Cardiac muscle cell (in vitro differentiated cells and primary cell): ENCODE measurements around the gene NCAPD2. TPM values are rescaled to one million over a fixed set of nuclear protein-coding genes. Genes with fewer than 3 reads are reported as not detected.

Experiments used
- DNase-seq, 2 donors: peaks; one replicate each; pipeline versions ENCODE4 v3.0.0 to v3.0.0-alpha.2; 2010 to 2017; ENCODE audit warnings: low read depth in 1 of 2, low spot score in 1 of 2
- H3K27ac ChIP-seq: fragments of 200-600 bp; sonication (generic); 2 replicates; pipeline ENCODE4 v1.5.1; 2016
- H3K27me3 ChIP-seq: fragments of 200-600 bp; sonication (generic); 2 replicates; pipeline ENCODE4 v1.6.0; 2016; ENCODE audit warnings: control low read depth
- H3K36me3 ChIP-seq: fragments of 200-600 bp; sonication (generic); 2 replicates; pipeline ENCODE4 v1.5.1; 2016; ENCODE audit warnings: control low read depth
- H3K4me1 ChIP-seq: fragments of 200-600 bp; sonication (generic); 2 replicates; pipeline ENCODE4 v1.8.1; 2017; ENCODE audit warnings: low read depth, mild to moderate bottlenecking, mixed run types
- H3K4me3 ChIP-seq: fragments of 200-600 bp; sonication (generic); 2 replicates; pipeline ENCODE4 v1.5.1; 2016; ENCODE audit warnings: mild to moderate bottlenecking
- H3K9me3 ChIP-seq: fragments of 200-600 bp; sonication (generic); 2 replicates; pipeline ENCODE4 v1.5.1; 2017; ENCODE audit warnings: low read depth, mild to moderate bottlenecking, control low read depth
- polyA plus RNA-seq: library from polyadenylated mRNA; unstranded; fragments of >200 nt; fragmentation: Nextera tagmentation; extraction: Ambion mirVana; gene quantifications from 2 replicates; pipeline ENCODE4 v1.2.1, GENCODE V29; 2016
- total RNA-seq: library from RNA; depleted of rRNA; stranded (reverse); fragments of >200 nt; gene quantifications from 2 replicates; pipeline ENCODE4 v1.2.3, GENCODE V29; 2016
- TF ChIP-seq, protein P1 (sequence below): IDR thresholded peaks from 2 replicates; pipeline ENCODE4 v1.5.1; 2012; ENCODE audit warnings: low read depth, mild to moderate bottlenecking, low read length

Gene NCAPD2
- total and polyA plus RNA-seq, 2 experiments from 2014 or later: 20.2 to 134 TPM

DNA sequence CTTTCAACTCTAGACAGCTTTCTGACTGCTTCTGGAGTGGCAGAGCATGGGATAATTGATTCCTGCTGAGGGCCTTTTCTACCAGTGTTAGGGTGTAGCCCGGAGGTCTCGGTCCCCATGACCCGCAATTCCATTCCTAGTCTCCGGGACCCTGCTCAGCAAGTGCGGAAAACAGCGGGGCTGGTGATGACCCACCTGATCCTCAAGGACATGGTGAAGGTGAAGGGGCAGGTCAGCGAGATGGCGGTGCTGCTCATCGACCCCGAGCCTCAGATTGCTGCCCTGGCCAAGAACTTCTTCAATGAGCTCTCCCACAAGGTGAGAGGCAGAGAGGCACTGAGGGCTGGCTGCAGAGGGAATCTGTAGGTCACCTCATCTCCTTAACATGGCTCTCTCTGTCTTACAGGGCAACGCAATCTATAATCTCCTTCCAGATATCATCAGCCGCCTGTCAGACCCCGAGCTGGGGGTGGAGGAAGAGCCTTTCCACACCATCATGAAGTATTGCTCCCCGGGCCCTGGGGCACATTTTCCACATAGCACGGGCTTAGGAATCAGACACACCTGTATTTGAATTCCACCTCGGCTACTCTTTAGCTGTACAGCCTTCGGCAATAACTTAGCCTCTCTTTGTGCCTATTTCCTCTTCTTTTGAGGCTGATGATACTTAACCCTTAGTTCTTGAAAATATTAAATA is 34.8 kb downstream of the NCAPD2 start:
- no peak overlapping the region for H3K4me3 ChIP-seq
- peak overlapping the region; percentile 32 for H3K27ac ChIP-seq
- H3K27me3 ChIP-seq: no peaks in the 10 kb centered on the region
- DNase-seq: no peak
- no peaks in the 10 kb centered on the region for H3K9me3 ChIP-seq
- TF ChIP-seq, protein P1, sequence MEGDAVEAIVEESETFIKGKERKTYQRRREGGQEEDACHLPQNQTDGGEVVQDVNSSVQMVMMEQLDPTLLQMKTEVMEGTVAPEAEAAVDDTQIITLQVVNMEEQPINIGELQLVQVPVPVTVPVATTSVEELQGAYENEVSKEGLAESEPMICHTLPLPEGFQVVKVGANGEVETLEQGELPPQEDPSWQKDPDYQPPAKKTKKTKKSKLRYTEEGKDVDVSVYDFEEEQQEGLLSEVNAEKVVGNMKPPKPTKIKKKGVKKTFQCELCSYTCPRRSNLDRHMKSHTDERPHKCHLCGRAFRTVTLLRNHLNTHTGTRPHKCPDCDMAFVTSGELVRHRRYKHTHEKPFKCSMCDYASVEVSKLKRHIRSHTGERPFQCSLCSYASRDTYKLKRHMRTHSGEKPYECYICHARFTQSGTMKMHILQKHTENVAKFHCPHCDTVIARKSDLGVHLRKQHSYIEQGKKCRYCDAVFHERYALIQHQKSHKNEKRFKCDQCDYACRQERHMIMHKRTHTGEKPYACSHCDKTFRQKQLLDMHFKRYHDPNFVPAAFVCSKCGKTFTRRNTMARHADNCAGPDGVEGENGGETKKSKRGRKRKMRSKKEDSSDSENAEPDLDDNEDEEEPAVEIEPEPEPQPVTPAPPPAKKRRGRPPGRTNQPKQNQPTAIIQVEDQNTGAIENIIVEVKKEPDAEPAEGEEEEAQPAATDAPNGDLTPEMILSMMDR: no peak
- H3K4me1 ChIP-seq: peaks cover 15% of the 10 kb centered on the region
- H3K36me3 ChIP-seq: peaks cover 67% of the 10 kb centered on the region

DNA sequence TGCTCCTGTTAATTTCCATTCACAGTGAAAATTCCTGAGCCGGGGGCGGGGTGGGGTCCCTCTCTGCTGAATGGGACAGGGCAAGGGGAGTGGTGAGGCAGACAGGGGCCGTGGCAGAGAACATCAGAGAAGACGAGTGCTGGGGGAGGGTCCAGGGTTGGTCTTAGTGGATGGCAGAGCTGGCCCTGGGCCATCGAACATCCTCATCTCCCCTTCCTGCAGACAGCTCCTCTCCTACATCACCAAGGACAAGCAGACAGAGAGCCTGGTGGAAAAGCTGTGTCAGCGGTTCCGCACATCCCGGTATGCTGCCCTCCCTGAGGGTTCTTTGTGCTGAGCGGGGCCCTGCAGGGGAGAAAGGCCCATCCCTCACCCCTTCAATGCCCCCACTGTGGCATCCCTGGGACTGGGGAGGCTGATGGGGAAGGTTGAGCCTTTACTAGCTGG is 35.4 kb downstream of the NCAPD2 start:
- H3K36me3 ChIP-seq: peaks cover 63% of the 10 kb centered on the region
- H3K4me3 ChIP-seq: no peak overlapping the region
- no peaks in the 10 kb centered on the region for H3K9me3 ChIP-seq
- H3K4me1 ChIP-seq: peaks cover 15% of the 10 kb centered on the region
- H3K27ac ChIP-seq: peak overlapping the region; percentile 28
- no peak for DNase-seq
- TF ChIP-seq, protein P1: no peak
- H3K27me3 ChIP-seq: no peaks in the 10 kb centered on the region

DNA sequence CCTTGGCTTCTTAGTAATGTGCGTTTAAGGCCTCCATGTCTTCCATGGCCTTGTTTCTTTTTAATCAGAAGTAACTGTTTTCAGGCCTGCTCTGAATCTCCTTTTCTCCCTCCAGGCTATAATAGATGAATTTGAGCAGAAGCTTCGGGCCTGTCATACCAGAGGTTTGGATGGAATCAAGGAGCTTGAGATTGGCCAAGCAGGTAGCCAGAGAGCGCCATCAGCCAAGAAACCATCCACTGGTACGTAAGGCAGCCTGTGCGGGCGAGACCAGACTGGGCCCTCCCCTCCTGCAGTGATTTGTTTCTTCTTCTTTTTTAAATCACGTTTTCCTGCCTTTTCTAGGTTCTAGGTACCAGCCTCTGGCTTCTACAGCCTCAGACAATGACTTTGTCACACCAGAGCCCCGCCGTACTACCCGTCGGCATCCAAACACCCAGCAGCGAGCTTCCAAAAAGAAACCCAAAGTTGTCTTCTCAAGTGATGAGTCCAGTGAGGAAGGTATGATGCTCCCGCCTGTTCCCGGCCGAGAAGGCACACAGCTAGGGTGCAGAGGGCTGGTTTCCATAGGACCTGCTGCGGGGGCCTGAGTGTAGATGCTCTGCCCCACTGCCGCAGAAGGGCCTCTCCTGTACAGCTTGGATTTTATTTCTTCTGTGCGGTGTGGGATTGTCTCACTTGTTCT is 36.8 kb downstream of the NCAPD2 start:
- no peaks in the 10 kb centered on the region for H3K9me3 ChIP-seq
- no peaks in the 10 kb centered on the region for H3K27me3 ChIP-seq
- H3K36me3 ChIP-seq: peaks cover 52% of the 10 kb centered on the region
- TF ChIP-seq, protein P1: no peak
- peak overlapping the region; percentile 84 for H3K27ac ChIP-seq
- peaks cover 15% of the 10 kb centered on the region for H3K4me1 ChIP-seq
- H3K4me3 ChIP-seq: no peak overlapping the region
- no peak for DNase-seq

DNA sequence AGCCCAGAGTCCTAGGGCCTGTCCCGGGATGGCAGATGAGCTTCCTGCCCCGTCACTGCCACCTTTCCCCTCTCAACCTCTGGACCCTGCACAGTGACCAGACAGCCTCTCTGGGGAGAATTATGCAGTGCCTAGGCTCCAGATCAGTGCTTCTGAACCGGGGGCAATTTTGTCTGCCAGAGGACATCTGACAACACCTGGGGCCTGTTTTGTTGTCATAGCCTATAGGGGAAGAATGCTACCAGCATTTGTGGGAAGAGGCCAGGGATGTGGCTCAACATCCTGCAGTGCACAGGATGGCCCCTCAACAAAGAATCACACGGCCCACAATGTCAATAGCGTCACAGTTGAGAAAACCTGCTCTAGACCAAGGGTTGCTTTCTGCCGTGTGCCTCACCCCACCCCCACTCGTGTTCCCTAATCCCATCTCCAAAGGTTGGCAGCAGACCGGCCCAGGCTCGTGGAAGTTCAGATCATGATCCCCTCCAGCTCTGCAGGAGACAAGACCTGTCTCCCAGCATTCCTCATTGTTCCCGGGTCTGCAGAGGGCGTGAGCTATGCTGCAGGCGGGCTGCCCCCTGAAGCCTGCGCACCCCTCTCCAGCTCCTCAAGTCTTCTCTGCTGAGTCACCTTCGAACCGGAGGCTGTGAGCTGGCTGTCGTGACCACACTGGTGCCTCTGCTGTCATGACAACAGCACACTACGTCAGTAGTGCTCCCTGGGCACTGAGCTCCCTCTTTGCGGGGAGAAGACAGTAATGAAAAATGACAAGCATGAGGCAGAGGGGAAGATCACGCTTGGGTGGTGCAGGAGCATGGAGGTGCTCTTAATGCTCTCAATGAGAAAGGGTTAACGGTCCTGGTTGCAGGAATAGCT is 38.4 kb downstream of the NCAPD2 start:
- peak; percentile 69 to 95 for DNase-seq
- peaks cover 51% of the 10 kb centered on the region for H3K36me3 ChIP-seq

More for the DNA sequence above, 38.4 kb downstream of the NCAPD2 start:
- peak overlapping the region; percentile 84 for H3K27ac ChIP-seq
- peaks cover 24% of the 10 kb centered on the region for H3K4me1 ChIP-seq
- peak overlapping the region; percentile 91 for H3K4me3 ChIP-seq
- H3K27me3 ChIP-seq: no peaks in the 10 kb centered on the region
- no peaks in the 10 kb centered on the region for H3K9me3 ChIP-seq
- TF ChIP-seq, protein P1: no peak
